HL-60/S4 (cell line): Measurements from ENCODE around the gene MAPK14.
"Not testable (repeated sequence)": the region's sequence is repeated elsewhere in the genome, so short reads cannot be mapped to it uniquely, and the experiment has no call there.

ENCODE experiments used
- in situ Hi-C: fragments of 300-500 bp; cut with MboI; formaldehyde crosslinking; loops from 2 replicates; pipeline ENCODE4 v1.14.3; 2022; ENCODE audit warnings: low sequenced_read_pairs

MAPK14 gene

DNA sequence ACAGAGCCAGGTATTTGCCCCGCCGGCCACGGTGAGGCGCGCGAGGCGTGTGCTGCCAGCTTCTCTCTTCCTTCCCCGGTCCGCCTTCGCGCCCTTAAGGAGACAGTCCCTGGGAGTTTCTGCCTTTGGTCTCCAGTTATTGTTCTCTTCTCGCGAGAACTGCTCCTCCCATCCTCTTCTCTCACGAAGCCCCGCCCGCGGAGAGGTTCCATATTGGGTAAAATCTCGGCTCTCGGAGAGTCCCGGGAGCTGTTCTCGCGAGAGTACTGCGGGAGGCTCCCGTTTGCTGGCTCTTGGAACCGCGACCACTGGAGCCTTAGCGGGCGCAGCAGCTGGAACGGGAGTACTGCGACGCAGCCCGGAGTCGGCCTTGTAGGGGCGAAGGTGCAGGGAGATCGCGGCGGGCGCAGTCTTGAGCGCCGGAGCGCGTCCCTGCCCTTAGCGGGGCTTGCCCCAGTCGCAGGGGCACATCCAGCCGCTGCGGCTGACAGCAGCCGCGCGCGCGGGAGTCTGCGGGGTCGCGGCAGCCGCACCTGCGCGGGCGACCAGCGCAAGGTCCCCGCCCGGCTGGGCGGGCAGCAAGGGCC lies at the start of gene MAPK14:
Gene MAPK14, plus strand, starts transcription at position 308 of the 587 bp plus-strand sequence. CDS start 350 bp downstream, outside the sequence.
- in situ Hi-C loops = no loop called here

DNA sequence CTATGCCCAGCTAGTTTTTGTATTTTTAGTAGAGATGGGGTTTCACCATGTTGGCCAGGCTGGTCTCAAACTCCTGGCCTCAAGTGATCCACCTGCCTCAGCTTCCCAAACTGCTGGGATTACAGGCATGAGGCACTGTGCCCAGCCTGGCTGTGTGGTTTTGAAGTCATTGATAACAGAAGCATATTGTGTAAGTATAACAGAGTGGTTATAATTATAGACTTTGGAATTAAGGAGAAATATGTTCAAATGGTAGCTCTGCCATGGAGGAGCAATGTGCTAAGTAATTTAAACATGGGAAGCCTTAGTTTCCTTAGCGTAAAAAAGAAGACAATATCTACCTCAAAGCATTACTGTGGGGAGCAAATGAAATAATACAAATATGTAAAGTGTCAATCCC lies 47.5 kb upstream of the MAPK14 start:
- in situ Hi-C loops = not testable (repeated sequence)

DNA sequence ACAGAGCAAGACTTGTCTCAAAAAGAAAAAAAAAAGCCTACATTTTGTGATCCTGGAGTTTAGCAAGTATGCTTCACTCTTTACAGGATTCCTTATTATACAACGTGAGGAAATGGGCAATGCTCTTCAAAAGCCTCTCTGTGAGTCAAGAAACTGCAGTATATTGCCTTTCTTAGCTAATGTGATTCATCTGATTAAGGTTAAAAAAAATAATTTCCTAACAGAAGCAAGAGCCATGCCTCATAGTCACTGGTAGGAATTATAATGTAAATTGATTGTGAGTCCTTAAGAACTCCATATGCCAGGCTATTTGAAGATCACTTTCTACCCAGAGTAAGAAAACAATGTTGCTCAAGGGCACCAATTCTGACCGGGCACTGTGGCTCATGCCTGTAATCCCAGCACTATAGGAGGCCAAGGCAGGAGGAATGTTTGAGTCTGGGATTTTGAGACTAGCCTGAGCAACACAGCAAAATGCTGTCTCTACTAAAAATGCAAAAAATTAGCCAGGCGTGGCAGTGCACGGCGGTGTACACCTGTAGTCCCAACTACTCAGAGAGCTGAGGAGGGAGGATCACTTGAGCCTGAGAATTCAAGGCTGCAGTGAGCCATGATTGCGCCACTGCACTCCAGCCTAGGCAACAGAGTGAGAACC lies 46.5 kb upstream of the MAPK14 start:
- in situ Hi-C loops = no loop called here

GRCh38 chr6:35984701-35985100 lies 42.9 kb upstream of the MAPK14 start:
- in situ Hi-C loops = no loop called here

DNA sequence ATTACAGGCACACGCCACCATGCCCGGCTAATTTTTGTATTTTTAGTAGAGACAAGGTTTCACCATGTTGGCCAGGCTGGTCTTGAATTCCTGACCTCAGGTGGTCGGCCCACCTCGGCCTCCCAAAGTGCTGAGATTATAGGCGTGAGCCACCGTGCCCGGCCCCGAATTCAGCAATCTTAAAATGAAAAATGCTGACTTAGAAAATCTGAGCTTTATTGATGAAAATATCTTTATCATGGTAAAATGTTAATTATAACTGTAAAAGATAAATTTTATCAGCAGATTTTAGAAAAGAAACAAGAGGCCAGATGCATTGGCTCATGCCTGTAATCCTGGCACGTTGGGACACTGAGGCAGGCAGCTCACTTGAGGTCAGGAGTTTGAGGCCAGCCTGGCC lies 39.6 kb upstream of the MAPK14 start:
- in situ Hi-C loops = not testable (repeated sequence)

DNA sequence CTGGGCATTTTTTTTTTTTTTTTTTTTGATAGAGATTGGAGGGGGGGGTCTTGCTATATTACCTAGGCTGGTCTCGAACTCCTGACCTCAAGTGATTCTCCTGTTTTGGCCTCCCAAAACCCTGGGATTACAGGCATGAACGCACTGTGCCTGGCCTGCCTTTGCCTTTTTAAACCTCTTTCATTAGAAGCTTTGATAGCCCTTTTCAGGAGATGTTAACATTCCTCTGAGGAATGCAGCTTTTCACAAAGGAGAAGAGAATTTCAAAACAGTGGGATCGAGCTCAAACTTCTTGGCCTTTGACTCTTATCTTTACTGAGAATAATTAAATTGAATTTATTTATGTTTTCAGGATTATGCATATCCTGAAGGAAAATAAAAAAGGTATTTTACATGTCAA lies 34.5 kb upstream of the MAPK14 start:
- in situ Hi-C loops = no loop called here

DNA sequence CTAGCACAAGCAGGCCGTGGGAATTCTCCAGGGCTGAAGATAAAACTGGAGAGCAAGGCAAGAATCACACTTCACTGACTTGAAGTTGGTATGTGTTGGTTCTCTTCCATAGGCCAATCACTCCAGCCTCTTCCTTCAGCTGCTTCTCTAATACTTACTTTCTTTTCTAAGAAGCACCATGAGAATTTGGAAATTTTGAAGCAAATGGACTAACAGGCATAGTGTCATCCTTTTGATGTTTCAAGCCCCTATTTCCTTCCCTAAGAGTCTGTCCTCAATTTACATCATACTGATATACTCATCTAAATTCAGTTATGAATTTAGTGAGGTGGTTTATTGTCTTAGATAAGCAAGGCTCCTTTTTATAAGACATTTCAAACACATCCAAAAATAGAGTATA lies 27.2 kb upstream of the MAPK14 start:
- in situ Hi-C loops = no loop called here

DNA sequence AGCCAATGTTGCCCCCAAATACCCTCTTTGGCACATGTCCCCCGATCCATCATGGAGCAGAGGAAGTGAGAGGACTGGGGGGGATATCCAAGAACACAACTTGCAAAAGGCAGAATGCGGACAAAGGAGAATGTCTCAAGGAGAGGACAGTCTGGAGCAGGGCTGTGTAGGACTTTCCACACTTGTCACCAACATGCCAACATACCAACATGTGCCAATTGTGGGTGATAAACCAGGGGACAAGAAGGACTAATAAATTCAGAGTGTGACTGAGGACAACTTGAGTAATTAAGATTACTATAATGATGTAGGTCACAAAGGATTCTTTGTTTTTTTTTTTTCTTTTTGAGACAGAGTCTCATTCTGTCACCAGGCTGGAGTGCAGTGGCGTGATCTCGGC lies 11.9 kb upstream of the MAPK14 start:
- in situ Hi-C loops = no loop called here

DNA sequence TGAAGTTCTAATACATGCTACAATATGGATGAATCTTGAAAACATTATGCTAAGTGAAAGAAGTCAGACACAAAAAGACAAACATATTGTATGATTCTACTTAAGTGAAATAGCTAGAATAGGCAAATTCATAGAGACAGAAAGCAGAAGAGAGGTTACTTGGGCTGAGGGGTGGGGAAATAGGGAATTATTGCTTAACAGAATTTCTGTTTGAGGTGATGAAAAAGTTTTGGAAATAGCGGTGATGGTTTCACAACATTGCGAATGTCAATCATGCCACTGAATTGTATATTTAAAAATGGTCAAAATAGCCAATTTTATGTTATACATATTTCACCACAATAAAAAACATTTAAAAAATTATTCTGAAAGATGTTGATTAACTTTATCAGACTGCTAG lies 9.3 kb upstream of the MAPK14 start:
- in situ Hi-C loops = no loop called here

GRCh38 chr6:36019167-36019566 lies 8.4 kb upstream of the MAPK14 start:
- in situ Hi-C loops = no loop called here

DNA sequence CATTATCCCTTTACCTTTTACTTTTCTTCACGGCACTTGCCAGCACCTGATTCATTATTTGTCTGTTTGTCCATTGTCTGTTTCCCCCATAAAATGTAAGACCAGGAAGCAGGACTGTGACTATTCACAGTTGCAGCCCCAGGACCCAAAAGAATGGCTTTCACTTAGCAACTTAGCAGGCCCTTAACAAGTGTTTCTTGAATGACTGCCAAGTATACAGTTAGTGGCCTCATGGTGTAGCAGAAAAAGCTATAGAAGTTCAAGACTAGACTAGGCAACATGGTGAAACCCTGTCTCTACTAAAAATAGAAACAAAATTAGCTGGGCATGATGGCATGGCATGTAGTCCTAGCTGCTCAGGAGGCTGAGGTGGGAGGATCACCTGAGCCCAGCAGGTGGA lies 7.5 kb upstream of the MAPK14 start:
- in situ Hi-C loops = no loop called here

GRCh38 chr6:36023996-36024795 lies 3.4 kb upstream of the MAPK14 start, which contains the start of gene SLC26A8:
Gene SLC26A8, minus strand, starts transcription at chr6:36024641. Its CDS starts 4,934 bp downstream, at chr6:36019707.
- in situ Hi-C loops = no loop called here

GRCh38 chr6:36025260-36025931 lies 2.2 kb upstream of the MAPK14 start:
- in situ Hi-C loops = no loop called here

- in situ Hi-C loops = no loop called here
Measured at GRCh38 chr6:36025932-36026327, 1.7 kb upstream of the MAPK14 start.

DNA sequence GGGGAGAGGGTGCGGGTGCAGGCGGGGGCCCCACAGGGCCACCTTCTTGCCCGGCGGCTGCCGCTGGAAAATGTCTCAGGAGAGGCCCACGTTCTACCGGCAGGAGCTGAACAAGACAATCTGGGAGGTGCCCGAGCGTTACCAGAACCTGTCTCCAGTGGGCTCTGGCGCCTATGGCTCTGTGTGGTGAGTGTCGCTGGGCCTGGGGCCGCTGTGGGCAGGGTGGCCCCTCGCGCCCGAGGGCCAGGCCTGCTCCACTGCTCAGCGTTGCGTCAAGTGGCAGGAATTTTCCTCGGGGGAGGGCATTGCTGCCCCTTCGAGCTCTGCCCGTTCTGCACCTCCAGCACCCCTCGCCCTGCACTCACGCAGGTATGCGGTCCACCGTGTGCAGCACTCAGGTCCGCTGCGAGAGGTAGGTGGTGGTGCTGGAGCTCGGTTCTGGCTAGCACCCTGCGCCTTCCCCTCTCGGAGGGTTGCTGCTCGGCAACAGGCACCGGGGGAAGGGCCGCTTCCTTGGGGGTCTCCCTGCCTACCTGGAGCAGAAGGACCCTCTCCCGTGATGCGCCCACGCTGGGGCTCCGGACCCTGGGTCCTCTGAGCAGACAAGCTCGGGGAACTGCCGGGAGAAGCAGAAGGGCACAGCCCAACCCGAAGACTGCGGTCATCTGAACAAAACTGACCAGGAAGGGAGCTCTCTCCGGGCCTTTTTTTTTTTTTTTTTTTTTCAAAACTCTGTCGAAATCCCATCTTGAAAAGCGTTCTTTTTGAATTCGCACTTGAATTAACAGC lies 674 bp downstream of the MAPK14 start:
- in situ Hi-C loops = no loop called here

DNA sequence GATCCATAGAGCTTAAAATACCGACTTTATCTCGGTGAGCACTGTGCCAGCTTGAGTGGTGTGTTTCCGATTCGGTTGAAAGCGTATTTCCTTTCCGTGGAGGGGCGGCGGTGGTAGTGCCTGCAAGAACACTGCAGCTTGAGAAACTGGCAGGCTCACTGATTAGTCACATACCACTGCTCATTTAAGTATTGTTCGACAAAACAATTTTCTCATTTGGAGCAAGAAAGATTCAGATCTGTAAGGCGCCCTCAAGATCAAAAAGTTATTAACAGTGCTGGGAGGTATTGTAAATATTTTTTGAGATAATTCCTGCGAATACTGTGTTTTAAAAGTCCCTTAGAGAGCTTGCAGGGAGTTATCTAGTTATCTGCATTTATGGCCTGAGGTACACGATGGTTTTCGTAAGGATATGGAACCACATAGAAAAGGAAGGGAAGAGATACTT lies 1.3 kb downstream of the MAPK14 start:
- in situ Hi-C loops = no loop called here

GRCh38 chr6:36029464-36029863 lies 1.9 kb downstream of the MAPK14 start:
- in situ Hi-C loops = no loop called here

DNA sequence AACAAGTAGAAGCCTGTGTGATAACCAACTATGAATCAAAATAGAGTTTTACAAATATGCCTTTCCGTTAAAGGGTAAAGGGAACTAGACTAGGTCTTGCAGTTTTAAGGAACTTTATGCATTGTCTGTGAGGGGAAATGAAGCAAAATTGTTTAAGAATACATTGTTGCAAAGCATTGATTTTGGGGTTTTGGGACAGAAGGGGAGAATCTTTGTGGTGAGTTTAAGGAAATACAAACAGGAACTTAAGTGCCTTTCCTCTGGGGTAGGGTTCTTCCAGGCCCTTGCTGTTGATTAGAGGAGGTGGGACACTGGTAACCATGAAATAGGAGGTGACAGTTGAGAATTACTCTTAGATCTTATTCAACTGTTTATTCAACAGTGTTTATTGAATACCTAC lies 4.7 kb downstream of the MAPK14 start:
- in situ Hi-C loops = no loop called here

- in situ Hi-C loops = not testable (repeated sequence)
Measured at GRCh38 chr6:36033144-36033543, 5.5 kb downstream of the MAPK14 start.

- in situ Hi-C loops = no loop called here
Measured at GRCh38 chr6:36033935-36034334, 6.3 kb downstream of the MAPK14 start.

GRCh38 chr6:36034441-36034840 lies 6.8 kb downstream of the MAPK14 start:
- in situ Hi-C loops = no loop called here
